Gastroesophageal sphincter (tissue), 4 donors: ENCODE data around the gene AFF3. TPM values are rescaled to one million over a fixed set of nuclear protein-coding genes. Genes with fewer than 3 reads are reported as not detected.

Source experiments
- ATAC-seq: fragments of 150-250 bp; one replicate; pipeline ENCODE4 v1.9.1; 2016; ENCODE audit warnings: mild to moderate bottlenecking, moderate library complexity
- H3K27ac ChIP-seq, 4 donors: fragments of 200-600 bp; sonication (generic) in 3 of 4; 1 replicate in 3 of 4; 2 replicates in 1 of 4; pipeline ENCODE4 v1.5.1; 2016 to 2019
- H3K27me3 ChIP-seq: fragments of 200-600 bp; sonication (generic); one replicate; pipeline ENCODE4 v1.5.1; 2019
- H3K36me3 ChIP-seq, 2 donors: fragments of 200-600 bp; sonication (generic); one replicate each; pipeline ENCODE4 v1.5.1; 2019; ENCODE audit warnings: control low read depth in 1 of 2
- H3K4me1 ChIP-seq, 3 donors: fragments of 200-600 bp; sonication (generic); 1 replicate in 2 of 3; 2 replicates in 1 of 3; pipeline ENCODE4 v1.5.1; 2016 to 2019; ENCODE audit warnings: control low read depth in 2 of 3
- H3K4me3 ChIP-seq, 2 donors: fragments of 200-600 bp; sonication (generic); one replicate each; pipeline ENCODE4 v1.5.1; 2019; ENCODE audit warnings: mild to moderate bottlenecking in 1 of 2, moderate library complexity in 1 of 2
- H3K9me3 ChIP-seq, 3 donors: fragments of 200-600 bp; sonication (generic); one replicate each; pipeline ENCODE4 v1.5.1; 2017 to 2019; ENCODE audit warnings: control low read depth in 2 of 3
- CTCF ChIP-seq, 4 experiments: fragments of 200-600 bp in 2 of 4; fragments of 450-650 bp in 2 of 4; sonication (generic) in 1 of 4; IDR thresholded peaks; one replicate each; pipeline ENCODE4 v1.5.1; 2017 to 2019; ENCODE audit warnings: antibody characterized with exemption in 4 of 4, mild to moderate bottlenecking in 2 of 4, moderate library complexity in 2 of 4
- EP300 ChIP-seq: sonication (generic); formaldehyde crosslinking; IDR thresholded peaks from one replicate; pipeline ENCODE4 v1.6.1; 2017; ENCODE audit warnings: antibody characterized with exemption, mild to moderate bottlenecking
- POLR2A ChIP-seq, 2 donors: fragments of 450-650 bp; IDR thresholded peaks; one replicate each; pipeline ENCODE4 v1.6.1; 2017; ENCODE audit warnings: antibody characterized with exemption in 2 of 2, mild to moderate bottlenecking in 2 of 2, moderate library complexity in 1 of 2
- POLR2AphosphoS5 ChIP-seq: sonication (generic); formaldehyde crosslinking; IDR thresholded peaks from one replicate; pipeline ENCODE4 v1.6.1; 2017; ENCODE audit warnings: antibody characterized with exemption
- WGBS, 2 donors: methylation state at CpG; one replicate each; pipeline ENCODE4 v1.1.5; 2018; ENCODE audit warnings: low coverage in 1 of 2; 5-methylcytosine and 5-hydroxymethylcytosine counted together
- total RNA-seq, 4 donors: library from RNA; depleted of rRNA; stranded (reverse); fragments of >200 nt; gene quantifications; one replicate each; pipeline ENCODE4 v1.1.0, GENCODE V29; 2016

The AFF3 gene
- total RNA-seq, 4 donors from 2014 or later = 15.4 to 74.8 (median 37.7) TPM

GRCh38 chr2:100151310-100151709 lies 8.9 kb upstream of the AFF3 start:
- H3K9me3 ChIP-seq = peaks cover 0 to 6% (median 0%) of the 10 kb centered on the region in 3 donors
- H3K36me3 ChIP-seq = no peaks in the 10 kb centered on the region
- no peaks in the 10 kb centered on the region for H3K4me1 ChIP-seq
- no peaks in the 10 kb centered on the region for H3K27me3 ChIP-seq
- TF ChIP-seq POLR2AphosphoS5 (no peak), EP300 (no peak), CTCF (IDR thresholded peaks at IDR 0.05) (no peak), POLR2A (IDR thresholded peaks at IDR 0.05) (no peak)
- ATAC-seq = no peak
- H3K27ac ChIP-seq = no peak overlapping the region
- H3K4me3 ChIP-seq = no peak overlapping the region
- WGBS, 2 donors = 91 to 92% methylated on average over 3 of the region's 3 CpGs

- no peaks in the 10 kb centered on the region for H3K4me1 ChIP-seq
- no peak overlapping the region for H3K27ac ChIP-seq
- no peaks in the 10 kb centered on the region for H3K36me3 ChIP-seq
- H3K4me3 ChIP-seq = no peak overlapping the region
- WGBS, 2 donors = 77 to 90% methylated on average over 4 of the region's 4 CpGs
- peaks cover 0 to 6% (median 0%) of the 10 kb centered on the region in 3 donors for H3K9me3 ChIP-seq
- H3K27me3 ChIP-seq = no peaks in the 10 kb centered on the region
- ATAC-seq = no peak
- TF ChIP-seq CTCF (IDR thresholded peaks at IDR 0.05) = no peak
- TF ChIP-seq EP300 = no peak
- TF ChIP-seq POLR2AphosphoS5 = no peak
- TF ChIP-seq POLR2A (IDR thresholded peaks at IDR 0.05) = no peak
Measured at GRCh38 chr2:100148883-100149282, 6.5 kb upstream of the AFF3 start.

GRCh38 chr2:100146657-100146960 lies 4.2 kb upstream of the AFF3 start:
- H3K4me1 ChIP-seq = no peaks in the 10 kb centered on the region
- WGBS, 2 donors = 100% methylated on average over 1 of the region's 2 CpGs; no CpG with 5 or more reads in 1 of the 2 donors
- H3K27ac ChIP-seq = no peak overlapping the region
- peaks cover 0 to 6% (median 0%) of the 10 kb centered on the region in 3 donors for H3K9me3 ChIP-seq
- no peak for ATAC-seq
- H3K4me3 ChIP-seq = no peak overlapping the region
- TF ChIP-seq EP300 (no peak), POLR2AphosphoS5 (no peak), POLR2A (IDR thresholded peaks at IDR 0.05) (no peak), CTCF (IDR thresholded peaks at IDR 0.05) (no peak)
- H3K36me3 ChIP-seq = no peaks in the 10 kb centered on the region
- H3K27me3 ChIP-seq = no peaks in the 10 kb centered on the region

GRCh38 chr2:100145893-100146656 lies 3.7 kb upstream of the AFF3 start:
- H3K4me3 ChIP-seq = no peak overlapping the region
- TF ChIP-seq CTCF (IDR thresholded peaks at IDR 0.05) (no peak), POLR2A (IDR thresholded peaks at IDR 0.05) (no peak)
- 85 to 88% methylated on average over 6 to 7 of the region's 11 CpGs for WGBS, 2 donors
- H3K9me3 ChIP-seq = peaks cover 0 to 6% (median 0%) of the 10 kb centered on the region in 3 donors
- ATAC-seq = no peak
- no peaks in the 10 kb centered on the region for H3K4me1 ChIP-seq
- H3K27ac ChIP-seq = no peak overlapping the region
- no peaks in the 10 kb centered on the region for H3K36me3 ChIP-seq
- no peaks in the 10 kb centered on the region for H3K27me3 ChIP-seq

- Histone ChIP-seq H3K4me3 (no peak overlapping the region), H3K27ac (no peak overlapping the region), H3K4me1 (no peaks in the 10 kb centered on the region), H3K27me3 (no peaks in the 10 kb centered on the region), H3K36me3 (no peaks in the 10 kb centered on the region), H3K9me3 (no peaks in the 10 kb centered on the region)
- no peak for TF ChIP-seq POLR2AphosphoS5
- TF ChIP-seq EP300 = no peak
- no peak for TF ChIP-seq POLR2A (IDR thresholded peaks at IDR 0.05)
- no peak for TF ChIP-seq CTCF (IDR thresholded peaks at IDR 0.05)
- no peak for ATAC-seq
- WGBS, 2 donors = 84 to 100% methylated on average over 1 to 6 of the region's 6 CpGs
Measured at GRCh38 chr2:100143286-100143685, 896 bp upstream of the AFF3 start.
